ENCODE measurements around the gene POLR2I.
"Not testable (repeated sequence)": the region's sequence is repeated elsewhere in the genome, so short reads cannot be mapped to it uniquely, and the experiment has no call there.

The POLR2I gene

GRCh38 chr19:36114721-36115452 is at the start of gene POLR2I:
TSS of gene POLR2I (minus strand) at chr19:36114875. CDS start at chr19:36114856, 19 bp downstream.
- peak; percentile 100 for DNase-seq

GRCh38 chr19:36163813-36164212 is 49.1 kb upstream of the POLR2I start:
- no peak for DNase-seq

GRCh38 chr19:36160821-36161596 is 46.3 kb upstream of the POLR2I start:
- no peak for DNase-seq

GRCh38 chr19:36153126-36153525 is 38.5 kb upstream of the POLR2I start:
- DNase-seq = no peak

GRCh38 chr19:36152352-36153091 is 37.8 kb upstream of the POLR2I start, which contains the start of gene COX7A1:
TSS of gene COX7A1 (minus strand) at chr19:36152447. CDS start at chr19:36152407, 40 bp downstream.
- DNase-seq = no peak

- DNase-seq = no peak
These were observed 37.3 kb upstream of the POLR2I start for GRCh38 chr19:36152019-36152351.

- DNase-seq = no peak
These were observed 36.7 kb upstream of the POLR2I start for GRCh38 chr19:36151144-36152018.

GRCh38 chr19:36150586-36150985 is 35.9 kb upstream of the POLR2I start:
- no peak for DNase-seq

GRCh38 chr19:36149673-36150406 is 35.2 kb upstream of the POLR2I start:
- no peak for DNase-seq

- no peak for DNase-seq
These were observed 29.9 kb upstream of the POLR2I start for GRCh38 chr19:36144624-36145023.

GRCh38 chr19:36142496-36142895 is 27.8 kb upstream of the POLR2I start:
- DNase-seq = no peak

- DNase-seq = no peak
These were observed 27.4 kb upstream of the POLR2I start for GRCh38 chr19:36142046-36142445.

GRCh38 chr19:36141039-36141927 is 26.6 kb upstream of the POLR2I start:
- DNase-seq = peak; percentile 55

GRCh38 chr19:36140304-36141038 is 25.8 kb upstream of the POLR2I start:
- peak; percentile 70 for DNase-seq

- DNase-seq = peak; percentile 97
These were observed 25.0 kb upstream of the POLR2I start, which contains the start of gene CAPNS1 for GRCh38 chr19:36139473-36140303. TSS of gene CAPNS1 (plus strand) at chr19:36140066. CDS start at chr19:36141012, 946 bp downstream.

GRCh38 chr19:36139120-36139472 is 24.4 kb upstream of the POLR2I start:
- DNase-seq = no peak

GRCh38 chr19:36136964-36137686 is 22.4 kb upstream of the POLR2I start:
- DNase-seq = no peak

GRCh38 chr19:36134867-36135266 is 20.2 kb upstream of the POLR2I start:
- DNase-seq = not testable (repeated sequence)
